ENCODE measurements around the gene CUX1. TPM values are rescaled to one million over a fixed set of nuclear protein-coding genes. Genes with fewer than 3 reads are reported as not detected.

Gene CUX1
- total and polyA plus RNA-seq, 7 experiments from 2014 or later, result 10.1 to 81.6 (median 42.5) TPM

DNA sequence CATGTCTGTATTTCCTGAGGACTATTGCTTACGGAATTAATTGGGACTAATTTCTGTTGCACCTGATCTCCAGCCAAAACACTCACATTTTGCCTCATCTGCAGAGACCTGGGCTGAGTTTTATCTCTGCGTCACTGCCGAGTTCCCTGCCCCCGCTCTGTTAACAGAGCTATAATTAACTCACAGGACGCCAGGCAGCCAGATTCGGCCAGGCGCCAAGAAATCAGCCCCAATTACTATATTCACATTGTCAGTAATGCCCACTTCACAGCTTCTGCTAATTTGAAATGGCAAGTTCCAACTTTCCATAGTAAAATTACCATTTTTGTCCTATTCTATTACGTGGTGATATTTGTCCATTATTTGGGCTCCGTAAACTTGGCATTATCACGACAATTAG is 130.5 kb downstream of the CUX1 start:
- Histone ChIP-seq H3K36me3 (ENCODE audit: control insufficient read depth in 2 of 3, insufficient read depth in 3 of 3, low read length in 3 of 3) (no peaks in the 10 kb centered on the region), H3K27ac (ENCODE audit: low read depth, low read length) (no peak overlapping the region), H3K27me3 (ENCODE audit: control insufficient read depth in 2 of 2, insufficient read depth in 2 of 2, low read length in 2 of 2) (no peaks in the 10 kb centered on the region), H3K9me3 (ENCODE audit: control insufficient read depth in 2 of 3, low read length in 3 of 3) (no peaks in the 10 kb centered on the region), H3K4me3 (ENCODE audit: low read length) (no peak overlapping the region), H3K4me1 (ENCODE audit: control insufficient read depth in 2 of 2, insufficient read depth in 2 of 2, low read length in 2 of 2) (no peaks in the 10 kb centered on the region)
- Mint-ChIP-seq H3K9me3 (no peaks in the 10 kb centered on the region), H3K36me3 (peaks cover 0 to 10% (median 0%) of the 10 kb centered on the region in 5 donors), H3K4me3 (no peak overlapping the region), H3K27me3 (no peaks in the 10 kb centered on the region), H3K27ac (no peak overlapping the region), H3K4me1 (peaks cover 0 to 13% (median 5%) of the 10 kb centered on the region in 7 donors)
- intact Hi-C loops (cut with micrococcal nuclease), result no loop called here
- CTCF ChIA-PET, result no interaction called here
- ATAC-seq (no peak), DNase-seq (no peak)
- POLR2A ChIA-PET, result no interaction called here

- no peak overlapping the region for H3K4me3 ChIP-seq (ENCODE audit: low read length)
- Mint-ChIP-seq H3K4me1 (peaks cover 0 to 18% (median 6%) of the 10 kb centered on the region in 7 donors), H3K27me3 (no peaks in the 10 kb centered on the region), H3K9me3 (no peaks in the 10 kb centered on the region), H3K36me3 (peaks cover 0 to 10% (median 0%) of the 10 kb centered on the region in 5 donors), H3K27ac (no peak overlapping the region), H3K4me3 (no peak overlapping the region)
- H3K36me3 ChIP-seq (ENCODE audit: control insufficient read depth in 2 of 3, insufficient read depth in 3 of 3, low read length in 3 of 3), result no peaks in the 10 kb centered on the region
- no peaks in the 10 kb centered on the region for H3K27me3 ChIP-seq (ENCODE audit: control insufficient read depth in 2 of 2, insufficient read depth in 2 of 2, low read length in 2 of 2)
- no peak for ATAC-seq
- CTCF ChIA-PET, result no interaction called here
- H3K4me1 ChIP-seq (ENCODE audit: control insufficient read depth in 2 of 2, insufficient read depth in 2 of 2, low read length in 2 of 2), result no peaks in the 10 kb centered on the region
- H3K27ac ChIP-seq (ENCODE audit: low read depth, low read length), result no peak overlapping the region
- intact Hi-C loops (cut with micrococcal nuclease), result no loop called here
- no peak for DNase-seq
- POLR2A ChIA-PET, result no interaction called here
- H3K9me3 ChIP-seq (ENCODE audit: control insufficient read depth in 2 of 3, low read length in 3 of 3), result no peaks in the 10 kb centered on the region
Measured at GRCh38 chr7:101948650-101949049, 131.2 kb downstream of the CUX1 start.

DNA sequence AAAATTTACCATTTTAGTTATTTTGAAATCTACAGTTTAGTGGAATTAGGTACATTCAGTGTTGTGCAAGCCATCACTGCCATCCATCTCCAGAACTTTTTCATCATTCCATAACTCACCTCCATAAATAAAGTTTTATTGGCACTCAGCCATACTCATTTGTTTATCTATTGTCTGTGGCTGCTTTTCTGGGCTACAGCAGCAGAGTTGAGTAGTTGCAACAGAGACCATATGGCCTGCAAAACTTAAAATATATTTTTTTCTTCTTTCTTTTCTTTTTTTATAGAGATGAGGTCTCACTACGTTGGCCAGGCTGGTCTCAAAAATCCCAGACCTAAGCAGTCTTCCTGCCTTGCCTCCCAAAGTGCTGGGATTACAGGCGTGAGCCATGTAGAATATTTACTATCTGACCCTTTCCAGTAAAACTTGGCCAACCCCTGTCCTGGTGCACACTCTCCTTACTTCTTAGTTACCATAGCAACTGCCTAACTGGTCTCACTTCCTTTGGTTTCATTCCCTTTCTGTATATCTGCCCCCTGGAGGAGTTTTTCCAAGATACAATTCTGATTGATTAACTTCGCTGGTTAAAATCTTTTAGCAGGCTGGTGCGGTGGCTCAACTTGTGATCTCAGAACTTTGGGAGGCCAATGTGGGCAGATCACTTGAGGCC is 133.2 kb downstream of the CUX1 start:
- Mint-ChIP-seq H3K4me3 (no peak overlapping the region), H3K4me1 (peaks cover 6 to 25% (median 11%) of the 10 kb centered on the region in 7 donors), H3K36me3 (peaks cover 0 to 10% (median 0%) of the 10 kb centered on the region in 5 donors), H3K27ac (no peak overlapping the region), H3K27me3 (no peaks in the 10 kb centered on the region), H3K9me3 (no peaks in the 10 kb centered on the region)
- CTCF ChIA-PET, result no interaction called here
- DNase-seq (no peak), ATAC-seq (no peak)
- H3K4me1 ChIP-seq (ENCODE audit: control insufficient read depth in 2 of 2, insufficient read depth in 2 of 2, low read length in 2 of 2), result no peaks in the 10 kb centered on the region
- H3K27me3 ChIP-seq (ENCODE audit: control insufficient read depth in 2 of 2, insufficient read depth in 2 of 2, low read length in 2 of 2), result no peaks in the 10 kb centered on the region
- H3K4me3 ChIP-seq (ENCODE audit: low read length), result no peak overlapping the region
- POLR2A ChIA-PET, result no interaction called here
- intact Hi-C loops (cut with micrococcal nuclease), result no loop called here
- no peaks in the 10 kb centered on the region for H3K36me3 ChIP-seq (ENCODE audit: control insufficient read depth in 2 of 3, insufficient read depth in 3 of 3, low read length in 3 of 3)
- H3K9me3 ChIP-seq (ENCODE audit: control insufficient read depth in 2 of 3, low read length in 3 of 3), result no peaks in the 10 kb centered on the region
- no peak overlapping the region for H3K27ac ChIP-seq (ENCODE audit: low read depth, low read length)

DNA sequence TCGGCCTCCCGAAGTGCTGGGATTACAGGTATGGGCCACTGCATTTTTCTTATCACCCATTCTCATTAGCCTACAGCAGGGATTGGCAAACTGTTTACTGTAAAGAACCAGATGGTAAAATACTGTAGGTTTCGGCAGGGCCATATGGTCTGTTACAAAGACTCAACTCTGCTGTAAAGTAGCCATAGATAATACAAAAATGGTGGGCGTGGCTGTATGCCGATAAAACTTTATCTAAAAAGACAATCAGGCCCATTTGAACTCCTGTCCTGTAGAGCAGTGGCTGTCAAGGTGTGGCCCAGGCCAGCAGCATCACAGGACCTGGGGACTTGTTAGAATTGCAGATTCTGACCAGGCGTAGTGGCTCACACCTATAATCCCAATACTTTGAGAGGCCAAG is 134.3 kb downstream of the CUX1 start:
- Mint-ChIP-seq H3K9me3 (no peaks in the 10 kb centered on the region), H3K36me3 (peaks cover 0 to 10% (median 0%) of the 10 kb centered on the region in 5 donors), H3K27ac (no peak overlapping the region), H3K4me1 (peaks cover 5 to 20% (median 10%) of the 10 kb centered on the region in 7 donors), H3K27me3 (no peaks in the 10 kb centered on the region), H3K4me3 (no peak overlapping the region)
- ChIA-PET POLR2A (no interaction called here), CTCF (no interaction called here)
- H3K9me3 ChIP-seq (ENCODE audit: control insufficient read depth in 2 of 3, low read length in 3 of 3), result no peaks in the 10 kb centered on the region
- no peaks in the 10 kb centered on the region for H3K4me1 ChIP-seq (ENCODE audit: control insufficient read depth in 2 of 2, insufficient read depth in 2 of 2, low read length in 2 of 2)
- no peaks in the 10 kb centered on the region for H3K36me3 ChIP-seq (ENCODE audit: control insufficient read depth in 2 of 3, insufficient read depth in 3 of 3, low read length in 3 of 3)
- H3K27ac ChIP-seq (ENCODE audit: low read depth, low read length), result no peak overlapping the region
- ATAC-seq (no peak), DNase-seq (no peak)
- no peaks in the 10 kb centered on the region for H3K27me3 ChIP-seq (ENCODE audit: control insufficient read depth in 2 of 2, insufficient read depth in 2 of 2, low read length in 2 of 2)
- H3K4me3 ChIP-seq (ENCODE audit: low read length), result no peak overlapping the region
- intact Hi-C loops (cut with micrococcal nuclease), result no loop called here

DNA sequence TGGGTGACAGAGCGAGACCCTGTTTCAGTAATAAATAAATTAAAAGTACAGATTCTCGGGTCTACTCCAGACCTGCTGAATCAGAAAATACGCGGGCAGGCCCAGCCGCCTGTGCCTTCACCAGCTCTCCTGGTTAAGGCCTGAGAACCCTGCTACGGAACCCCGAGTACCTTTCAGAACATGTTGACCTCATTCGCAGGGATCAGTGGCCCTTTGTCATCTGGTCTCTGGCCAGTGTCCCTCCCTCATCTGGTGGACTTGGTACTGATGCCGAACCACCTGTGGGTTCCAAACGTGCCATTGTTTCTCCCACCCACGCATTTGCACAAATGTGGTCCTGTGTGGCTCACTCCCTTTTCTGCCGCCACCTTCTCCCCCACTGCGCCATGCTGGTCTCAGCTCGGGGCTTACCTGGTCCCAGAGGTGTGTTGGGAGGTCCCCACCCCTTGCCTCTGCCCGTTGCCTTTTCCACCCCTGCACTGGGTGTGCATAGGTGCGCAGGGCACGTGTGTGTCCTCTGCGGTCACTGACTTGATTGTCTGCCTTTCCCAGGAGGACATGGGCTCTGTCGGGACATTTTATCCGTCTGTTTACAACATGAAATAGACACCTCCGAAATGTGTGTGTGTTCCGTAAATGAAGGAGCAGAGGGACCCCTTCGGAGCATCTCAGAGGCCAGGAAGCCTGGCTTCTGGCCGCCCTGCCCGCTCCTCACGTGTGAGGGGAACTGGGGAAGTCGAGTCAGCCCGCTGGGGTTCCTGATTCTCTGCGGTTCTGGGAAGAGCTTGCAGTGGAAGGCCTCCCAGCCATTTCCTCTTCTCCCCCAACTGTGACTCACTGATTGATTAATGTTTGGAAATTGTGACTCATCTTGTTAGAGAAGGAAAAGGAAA is 135.2 kb downstream of the CUX1 start:
- POLR2A ChIA-PET, result no interaction called here

GRCh38 chr7:101953248-101953819 is 135.9 kb downstream of the CUX1 start:
- H3K36me3 ChIP-seq (ENCODE audit: control insufficient read depth in 2 of 3, insufficient read depth in 3 of 3, low read length in 3 of 3), result no peaks in the 10 kb centered on the region
- Mint-ChIP-seq H3K27ac (no peak overlapping the region), H3K36me3 (peaks cover 0 to 8% (median 0%) of the 10 kb centered on the region in 5 donors), H3K4me1 (peaks cover 10 to 20% (median 15%) of the 10 kb centered on the region in 7 donors), H3K9me3 (no peaks in the 10 kb centered on the region), H3K27me3 (no peaks in the 10 kb centered on the region), H3K4me3 (no peak overlapping the region)
- ATAC-seq, result peak; percentile 41
- no peaks in the 10 kb centered on the region for H3K9me3 ChIP-seq (ENCODE audit: control insufficient read depth in 2 of 3, low read length in 3 of 3)
- no peak overlapping the region for H3K27ac ChIP-seq (ENCODE audit: low read depth, low read length)
- POLR2A ChIA-PET, result no interaction called here
- H3K4me3 ChIP-seq (ENCODE audit: low read length), result no peak overlapping the region
- CTCF ChIA-PET, result no interaction called here
- H3K4me1 ChIP-seq (ENCODE audit: control insufficient read depth in 2 of 2, insufficient read depth in 2 of 2, low read length in 2 of 2), result no peaks in the 10 kb centered on the region
- no peaks in the 10 kb centered on the region for H3K27me3 ChIP-seq (ENCODE audit: control insufficient read depth in 2 of 2, insufficient read depth in 2 of 2, low read length in 2 of 2)
- DNase-seq, result no peak
- intact Hi-C loops (cut with micrococcal nuclease), result no loop called here

More for the DNA sequence above, 135.2 kb downstream of the CUX1 start:
- no peak for DNase-seq
- Histone ChIP-seq H3K27me3 (ENCODE audit: control insufficient read depth in 2 of 2, insufficient read depth in 2 of 2, low read length in 2 of 2) (no peaks in the 10 kb centered on the region), H3K9me3 (ENCODE audit: control insufficient read depth in 2 of 3, low read length in 3 of 3) (no peaks in the 10 kb centered on the region), H3K27ac (ENCODE audit: low read depth, low read length) (no peak overlapping the region), H3K36me3 (ENCODE audit: control insufficient read depth in 2 of 3, insufficient read depth in 3 of 3, low read length in 3 of 3) (no peaks in the 10 kb centered on the region), H3K4me1 (ENCODE audit: control insufficient read depth in 2 of 2, insufficient read depth in 2 of 2, low read length in 2 of 2) (no peaks in the 10 kb centered on the region), H3K4me3 (ENCODE audit: low read length) (no peak overlapping the region)
- Mint-ChIP-seq H3K27ac (no peak overlapping the region), H3K4me3 (no peak overlapping the region), H3K9me3 (no peaks in the 10 kb centered on the region), H3K27me3 (no peaks in the 10 kb centered on the region), H3K4me1 (peaks cover 10 to 20% (median 14%) of the 10 kb centered on the region in 7 donors), H3K36me3 (peaks cover 0 to 10% (median 0%) of the 10 kb centered on the region in 5 donors)
- peak; percentile 41 for ATAC-seq
- intact Hi-C loops (cut with micrococcal nuclease), result no loop called here
- CTCF ChIA-PET, result no interaction called here
